Measurements from ENCODE around the gene EVX1.

GRCh38 chr7:27211084-27211446 lies 31.5 kb upstream of the EVX1 start:
- TF ChIP-seq, protein P1, sequence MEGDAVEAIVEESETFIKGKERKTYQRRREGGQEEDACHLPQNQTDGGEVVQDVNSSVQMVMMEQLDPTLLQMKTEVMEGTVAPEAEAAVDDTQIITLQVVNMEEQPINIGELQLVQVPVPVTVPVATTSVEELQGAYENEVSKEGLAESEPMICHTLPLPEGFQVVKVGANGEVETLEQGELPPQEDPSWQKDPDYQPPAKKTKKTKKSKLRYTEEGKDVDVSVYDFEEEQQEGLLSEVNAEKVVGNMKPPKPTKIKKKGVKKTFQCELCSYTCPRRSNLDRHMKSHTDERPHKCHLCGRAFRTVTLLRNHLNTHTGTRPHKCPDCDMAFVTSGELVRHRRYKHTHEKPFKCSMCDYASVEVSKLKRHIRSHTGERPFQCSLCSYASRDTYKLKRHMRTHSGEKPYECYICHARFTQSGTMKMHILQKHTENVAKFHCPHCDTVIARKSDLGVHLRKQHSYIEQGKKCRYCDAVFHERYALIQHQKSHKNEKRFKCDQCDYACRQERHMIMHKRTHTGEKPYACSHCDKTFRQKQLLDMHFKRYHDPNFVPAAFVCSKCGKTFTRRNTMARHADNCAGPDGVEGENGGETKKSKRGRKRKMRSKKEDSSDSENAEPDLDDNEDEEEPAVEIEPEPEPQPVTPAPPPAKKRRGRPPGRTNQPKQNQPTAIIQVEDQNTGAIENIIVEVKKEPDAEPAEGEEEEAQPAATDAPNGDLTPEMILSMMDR (IDR thresholded peaks at IDR 0.05): no peak
- no peak for TF ChIP-seq POLR2A (IDR thresholded peaks at IDR 0.05)

All from body of pancreas (tissue), 4 donors.